ENCODE data around the gene DOCK9. TPM values are rescaled to one million over a fixed set of nuclear protein-coding genes. Genes with fewer than 3 reads are reported as not detected.

The DOCK9 gene
- polyA plus RNA-seq, 1 donor (not counting 4 experiments of a cell fraction or from before 2014, with no cell fraction given): 110 TPM

- Histone ChIP-seq H3K9ac (ENCODE audit: control insufficient read depth, extremely low read depth, insufficient read depth, low read length) (no peak overlapping the region), H3K4me1 (ENCODE audit: control insufficient read depth, extremely low read depth, insufficient read depth, low read length) (no peaks in the 10 kb centered on the region), H3K36me3 (ENCODE audit: control insufficient read depth in 2 of 2, extremely low read depth in 1 of 2, insufficient read depth in 2 of 2, low read length in 2 of 2) (peaks cover 24 to 37% of the 10 kb centered on the region in 2 experiments), H3K27ac (ENCODE audit: control insufficient read depth, insufficient read depth, low read length) (no peak overlapping the region), H3K79me2 (ENCODE audit: control insufficient read depth, insufficient read depth, low read length) (no peaks in the 10 kb centered on the region), H3K27me3 (ENCODE audit: control insufficient read depth, extremely low read depth, insufficient read depth, low read length) (no peaks in the 10 kb centered on the region), H2AFZ (ENCODE audit: control insufficient read depth, low read length) (no peak overlapping the region), H3K4me3 (ENCODE audit: control insufficient read depth in 2 of 3, extremely low read depth in 1 of 3, insufficient read depth in 2 of 3, low read depth in 1 of 3, low read length in 3 of 3) (no peak overlapping the region), H3K4me2 (ENCODE audit: control insufficient read depth, extremely low read depth, insufficient read depth, low read depth, low read length) (no peak overlapping the region), H4K20me1 (ENCODE audit: control insufficient read depth, extremely low read depth, insufficient read depth, low read length) (no peaks in the 10 kb centered on the region), H3K9me3 (ENCODE audit: control insufficient read depth, low read depth, low read length) (no peaks in the 10 kb centered on the region), H3K9me1 (ENCODE audit: control insufficient read depth, extremely low read depth, insufficient read depth, low read length) (no peaks in the 10 kb centered on the region)
- dilution Hi-C loops (cut with MboI; ENCODE audit: extremely low pct_ligation_motif_present, low sequenced_read_pairs): no loop called here
- FAIRE-seq (no peak), DNase-seq (ENCODE audit: low read depth, low spot score) (no peak)
- TF ChIP-seq EZH2 (IDR thresholded peaks at IDR 0.05; ENCODE audit: low read length): no peak
- no peak for TF ChIP-seq CTCF (optimal IDR thresholded peaks at IDR 0.05 in 1 of 3, IDR thresholded peaks at IDR 0.05 in 1 of 3, conservative IDR thresholded peaks at IDR 0.05 in 1 of 3; ENCODE audit: extremely low read depth in 1 of 3, insufficient read depth in 2 of 3, low read length in 3 of 3)
These were observed 130.1 kb downstream of the DOCK9 start for GRCh38 chr13:98847780-98848179.

GRCh38 chr13:98846986-98847385 is 130.9 kb downstream of the DOCK9 start:
- H3K27ac ChIP-seq (ENCODE audit: control insufficient read depth, insufficient read depth, low read length): no peak overlapping the region
- no peaks in the 10 kb centered on the region for H4K20me1 ChIP-seq (ENCODE audit: control insufficient read depth, extremely low read depth, insufficient read depth, low read length)
- H3K27me3 ChIP-seq (ENCODE audit: control insufficient read depth, extremely low read depth, insufficient read depth, low read length): no peaks in the 10 kb centered on the region
- dilution Hi-C loops (cut with MboI; ENCODE audit: extremely low pct_ligation_motif_present, low sequenced_read_pairs): no loop called here
- TF ChIP-seq CTCF (optimal IDR thresholded peaks at IDR 0.05 in 1 of 3, IDR thresholded peaks at IDR 0.05 in 1 of 3, conservative IDR thresholded peaks at IDR 0.05 in 1 of 3; ENCODE audit: extremely low read depth in 1 of 3, insufficient read depth in 2 of 3, low read length in 3 of 3) (no peak), EZH2 (IDR thresholded peaks at IDR 0.05; ENCODE audit: low read length) (no peak)
- no peaks in the 10 kb centered on the region for H3K4me1 ChIP-seq (ENCODE audit: control insufficient read depth, extremely low read depth, insufficient read depth, low read length)
- H3K79me2 ChIP-seq (ENCODE audit: control insufficient read depth, insufficient read depth, low read length): no peaks in the 10 kb centered on the region
- H3K36me3 ChIP-seq (ENCODE audit: control insufficient read depth in 2 of 2, extremely low read depth in 1 of 2, insufficient read depth in 2 of 2, low read length in 2 of 2): peaks cover 24 to 40% of the 10 kb centered on the region in 2 experiments
- H3K9me3 ChIP-seq (ENCODE audit: control insufficient read depth, low read depth, low read length): no peaks in the 10 kb centered on the region
- H3K4me3 ChIP-seq (ENCODE audit: control insufficient read depth in 2 of 3, extremely low read depth in 1 of 3, insufficient read depth in 2 of 3, low read depth in 1 of 3, low read length in 3 of 3): no peak overlapping the region
- H3K9ac ChIP-seq (ENCODE audit: control insufficient read depth, extremely low read depth, insufficient read depth, low read length): no peak overlapping the region
- FAIRE-seq (no peak), DNase-seq (ENCODE audit: low read depth, low spot score) (no peak)
- no peak overlapping the region for H3K4me2 ChIP-seq (ENCODE audit: control insufficient read depth, extremely low read depth, insufficient read depth, low read depth, low read length)
- H2AFZ ChIP-seq (ENCODE audit: control insufficient read depth, low read length): no peak overlapping the region
- H3K9me1 ChIP-seq (ENCODE audit: control insufficient read depth, extremely low read depth, insufficient read depth, low read length): no peaks in the 10 kb centered on the region

All from keratinocyte (primary cell).